Measurements from ENCODE around the gene PTCHD4. TPM values are rescaled to one million over a fixed set of nuclear protein-coding genes. Genes with fewer than 3 reads are reported as not detected.
"Not testable (repeated sequence)": the region's sequence is repeated elsewhere in the genome, so short reads cannot be mapped to it uniquely, and the experiment has no call there.

Gene PTCHD4
- total RNA-seq = 1 to 10 TPM; 1.2 to 1.6 TPM
- long read RNA-seq, donor 1 = 0 reads
- long read RNA-seq, donor 2, partial matches to known transcripts = 0 of 2 reads
- long read RNA-seq, donor 2, other reads (novel, unspliced or antisense) = 2 of 2 reads

GRCh38 chr6:48111143-48111506 lies at the start of gene PTCHD4:
TSS of gene PTCHD4 (minus strand) at chr6:48111197. CDS start at chr6:48068957, 42,240 bp downstream.
- intact Hi-C loops (cut with DNase I) = no loop called here
- DNase-seq (ENCODE audit: low spot score) = no peak

GRCh38 chr6:48151142-48151541 lies 40.1 kb upstream of the PTCHD4 start:
- intact Hi-C loops (cut with DNase I) = no loop called here
- no peak for DNase-seq (ENCODE audit: low spot score)

GRCh38 chr6:48150701-48151100 lies 39.7 kb upstream of the PTCHD4 start:
- no peak for DNase-seq (ENCODE audit: low spot score)
- intact Hi-C loops (cut with DNase I) = no loop called here

GRCh38 chr6:48147051-48147450 lies 36.1 kb upstream of the PTCHD4 start:
- intact Hi-C loops (cut with DNase I) = no loop called here
- no peak for DNase-seq (ENCODE audit: low spot score)

GRCh38 chr6:48144021-48144420 lies 33.0 kb upstream of the PTCHD4 start:
- DNase-seq (ENCODE audit: low spot score) = no peak
- intact Hi-C loops (cut with DNase I) = no loop called here

- intact Hi-C loops (cut with DNase I) = no loop called here
- DNase-seq (ENCODE audit: low spot score) = no peak
Observed at GRCh38 chr6:48141975-48142374, 31.0 kb upstream of the PTCHD4 start.

GRCh38 chr6:48139818-48140614 lies 29.0 kb upstream of the PTCHD4 start:
- no peak for DNase-seq (ENCODE audit: low spot score)
- intact Hi-C loops (cut with DNase I) = no loop called here

- intact Hi-C loops (cut with DNase I) = no loop called here
- no peak for DNase-seq (ENCODE audit: low spot score)
Observed at GRCh38 chr6:48136856-48137255, 25.9 kb upstream of the PTCHD4 start.

GRCh38 chr6:48135323-48136084 lies 24.5 kb upstream of the PTCHD4 start:
- DNase-seq (ENCODE audit: low spot score) = no peak
- intact Hi-C loops (cut with DNase I) = no loop called here

GRCh38 chr6:48134246-48134645 lies 23.2 kb upstream of the PTCHD4 start:
- intact Hi-C loops (cut with DNase I) = no loop called here
- no peak for DNase-seq (ENCODE audit: low spot score)

GRCh38 chr6:48123601-48124000 lies 12.6 kb upstream of the PTCHD4 start:
- intact Hi-C loops (cut with DNase I) = no loop called here
- no peak for DNase-seq (ENCODE audit: low spot score)

GRCh38 chr6:48121983-48122749 lies 11.2 kb upstream of the PTCHD4 start:
- DNase-seq (ENCODE audit: low spot score); intact Hi-C loops (cut with DNase I): not testable (repeated sequence)

- DNase-seq (ENCODE audit: low spot score) = no peak
- intact Hi-C loops (cut with DNase I) = no loop called here
Observed at GRCh38 chr6:48116699-48117645, 6.0 kb upstream of the PTCHD4 start.

GRCh38 chr6:48113130-48113529 lies 2.1 kb upstream of the PTCHD4 start:
- intact Hi-C loops (cut with DNase I) = no loop called here
- DNase-seq (ENCODE audit: low spot score) = no peak

GRCh38 chr6:48111575-48111974 lies 578 bp upstream of the PTCHD4 start:
- intact Hi-C loops (cut with DNase I) = no loop called here

GRCh38 chr6:48110436-48111142 lies 408 bp downstream of the PTCHD4 start:
- intact Hi-C loops (cut with DNase I) = no loop called here
- DNase-seq (ENCODE audit: low spot score) = no peak

More at GRCh38 chr6:48111575-48111974, 578 bp upstream of the PTCHD4 start:
- DNase-seq (ENCODE audit: low spot score) = no peak

GRCh38 chr6:48109944-48110343 lies 1.1 kb downstream of the PTCHD4 start:
- intact Hi-C loops (cut with DNase I) = no loop called here
- DNase-seq (ENCODE audit: low spot score) = no peak
